ENCODE measurements around the gene PDP2.
A peak's percentile ranks its signal among the peaks of the same experiment; 100 is the strongest.
"Not testable (repeated sequence)": the region's sequence is repeated elsewhere in the genome, so short reads cannot be mapped to it uniquely, and the experiment has no call there.

The PDP2 gene

DNA sequence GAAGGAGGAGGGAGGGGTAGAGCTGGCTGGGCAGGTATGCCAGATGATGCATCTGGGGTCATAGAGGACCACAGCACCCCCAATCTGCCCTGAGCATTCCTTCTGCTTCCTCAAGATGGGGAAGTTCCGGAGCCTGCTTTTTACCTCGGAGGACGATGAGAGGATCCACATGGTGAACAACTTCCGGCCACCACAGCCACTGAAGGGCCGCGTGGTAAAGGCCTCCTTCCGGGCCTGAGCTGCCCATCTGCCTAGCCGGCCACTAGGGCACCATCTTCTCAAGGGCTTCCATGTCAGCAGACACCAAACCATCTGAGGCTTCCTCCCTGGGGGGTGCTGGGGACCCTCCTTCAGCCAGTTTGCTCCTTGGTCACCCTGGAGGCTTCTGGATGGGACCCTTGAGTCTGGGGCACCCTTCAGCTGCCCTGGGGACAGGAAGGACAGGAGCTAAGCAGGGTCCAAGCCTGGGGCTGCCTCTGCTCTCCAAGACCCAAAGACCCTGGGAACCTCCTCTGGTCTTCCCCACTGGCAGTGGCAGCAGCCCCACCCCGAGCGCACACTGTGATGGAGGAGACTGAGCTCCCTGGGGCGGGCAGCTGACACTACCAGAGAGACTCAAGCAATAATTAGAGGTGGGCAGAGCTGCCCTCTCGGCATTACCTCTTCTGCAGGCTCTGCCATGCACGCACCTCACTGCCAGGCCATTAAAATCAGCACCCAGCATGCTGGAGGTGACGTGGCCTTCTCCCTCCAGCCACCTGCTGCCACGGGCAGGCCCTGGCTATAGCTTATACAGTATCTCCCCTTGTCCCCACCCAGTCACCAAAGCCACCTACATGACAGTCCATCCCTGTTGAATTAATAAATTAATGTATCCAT lies 26.8 kb upstream of the PDP2 start:
- no peak for DNase-seq (ENCODE audit: low read depth)

DNA sequence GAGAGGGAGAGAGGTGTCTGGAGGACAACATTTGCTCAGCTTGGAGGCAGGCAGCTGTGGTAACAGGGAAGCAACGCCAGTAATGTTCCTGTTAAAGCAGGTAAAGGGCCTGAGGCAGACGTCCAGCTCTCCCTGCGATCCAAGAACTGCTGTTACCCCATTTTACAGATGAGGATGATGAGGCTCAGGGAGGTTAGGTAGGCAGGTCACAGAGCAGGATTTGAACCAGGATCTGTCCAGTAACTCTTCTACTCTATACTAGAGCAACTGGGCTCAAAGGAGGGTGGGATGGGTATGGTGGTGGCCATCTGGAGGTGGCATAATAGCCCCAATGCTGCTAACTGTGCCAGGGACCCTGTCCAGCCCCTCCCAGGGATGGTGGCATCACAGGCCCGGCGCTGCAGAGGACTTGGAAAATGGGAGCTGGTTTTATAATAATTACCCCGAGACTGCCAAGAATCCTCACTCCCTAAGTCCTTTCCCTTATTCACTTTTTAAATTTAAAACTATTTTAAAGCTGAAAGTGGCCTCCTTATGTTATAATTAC lies 24.1 kb upstream of the PDP2 start:
- no peak for DNase-seq (ENCODE audit: low read depth)

DNA sequence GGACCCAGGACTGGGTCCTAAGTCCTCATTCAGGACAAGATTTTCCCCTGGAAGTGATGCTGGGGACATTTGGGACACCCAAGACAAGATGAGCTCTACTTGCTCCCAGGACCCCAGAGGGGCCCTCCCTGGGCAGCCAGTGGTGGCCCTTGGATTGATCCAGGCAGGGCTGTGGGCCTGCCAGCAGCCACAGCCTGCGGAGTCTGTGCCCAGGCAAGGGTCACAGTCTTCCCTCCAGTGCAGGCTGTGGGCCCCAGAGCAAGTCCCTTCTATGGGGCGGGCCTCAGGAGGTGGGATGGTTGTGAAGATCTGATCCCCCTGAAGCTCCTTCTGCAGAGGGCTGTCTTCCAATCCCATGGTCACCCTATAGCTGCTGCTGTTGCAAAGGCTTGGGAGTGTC lies 23.5 kb upstream of the PDP2 start:
- no peak for DNase-seq (ENCODE audit: low read depth)

DNA sequence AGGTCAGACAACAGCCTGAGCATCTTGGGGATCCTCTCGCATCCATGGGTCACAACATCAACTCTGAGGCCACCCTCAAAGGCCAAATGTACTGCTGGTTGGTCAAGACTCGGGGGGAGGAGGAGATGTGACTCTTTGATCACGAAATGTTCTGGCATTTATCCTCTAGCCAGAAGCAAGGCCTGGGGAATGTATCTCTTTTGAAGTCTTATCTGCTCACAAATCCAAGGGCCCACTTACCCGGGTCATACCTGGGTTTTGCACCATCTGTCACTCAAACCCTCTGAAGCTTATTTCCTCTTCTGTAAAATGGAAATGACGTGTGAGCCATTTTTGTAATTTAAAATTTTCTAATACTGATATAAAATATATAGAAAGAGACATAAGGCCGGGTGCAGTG lies 22.9 kb upstream of the PDP2 start:
- DNase-seq (ENCODE audit: low read depth) = no peak

DNA sequence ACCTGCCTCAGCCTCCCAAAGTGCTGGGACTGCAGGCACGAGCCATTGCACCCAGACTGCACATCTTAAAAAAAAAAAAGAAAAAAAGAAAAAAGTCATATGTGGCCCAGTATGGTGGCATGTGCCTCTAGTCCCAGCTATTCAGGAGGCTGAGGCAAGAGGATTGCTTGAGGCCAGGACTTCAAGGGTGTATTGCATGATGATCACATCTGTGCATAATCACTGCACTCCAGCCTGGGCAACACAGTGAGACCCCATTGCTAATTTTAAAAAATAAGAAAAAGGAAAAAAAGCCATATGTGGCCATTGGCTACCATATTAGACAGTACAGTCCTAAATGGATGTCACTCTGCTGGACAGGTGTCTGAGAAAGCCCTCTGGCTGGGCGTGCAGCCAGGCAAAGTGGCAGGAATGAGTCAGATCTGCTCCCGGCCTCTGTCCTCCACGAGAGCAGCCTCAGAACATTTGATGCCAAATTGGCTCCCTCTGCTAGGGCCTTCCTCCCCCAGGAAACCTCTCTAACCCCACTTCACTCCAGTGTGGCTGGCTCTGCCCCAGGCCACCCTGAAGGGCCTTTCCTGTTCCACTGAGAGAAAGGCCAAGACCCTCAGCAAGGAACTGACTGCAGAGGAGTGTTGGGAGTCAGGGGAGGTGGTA lies 21.4 kb upstream of the PDP2 start:
- DNase-seq (ENCODE audit: low read depth) = no peak

GRCh38 chr16:66859397-66860068 lies 20.8 kb upstream of the PDP2 start:
- no peak for DNase-seq (ENCODE audit: low read depth)

GRCh38 chr16:66862023-66862520 lies 18.2 kb upstream of the PDP2 start:
- no peak for DNase-seq (ENCODE audit: low read depth)

DNA sequence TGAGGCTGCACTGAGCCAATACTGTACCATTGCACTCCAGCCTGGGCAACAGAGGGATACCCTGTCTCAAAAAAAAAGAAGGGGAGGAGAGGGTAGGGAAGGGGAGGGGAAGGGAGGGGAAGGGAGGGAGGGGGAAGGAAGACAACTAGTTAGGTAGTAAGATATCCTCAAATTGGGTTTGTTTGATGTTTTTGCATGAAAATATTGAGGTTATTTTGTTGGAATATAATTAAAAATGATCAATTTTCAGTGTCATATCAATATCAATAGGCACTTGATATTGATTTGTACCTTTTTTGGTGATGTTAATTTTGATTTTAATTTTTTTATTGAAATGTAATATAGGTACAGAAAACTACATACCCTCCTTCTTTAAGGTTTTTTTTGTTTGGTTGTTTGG lies 16.6 kb upstream of the PDP2 start:
- no peak for DNase-seq (ENCODE audit: low read depth)

- no peak for DNase-seq (ENCODE audit: low read depth)
These were observed 10.9 kb upstream of the PDP2 start for GRCh38 chr16:66869424-66869823.

DNA sequence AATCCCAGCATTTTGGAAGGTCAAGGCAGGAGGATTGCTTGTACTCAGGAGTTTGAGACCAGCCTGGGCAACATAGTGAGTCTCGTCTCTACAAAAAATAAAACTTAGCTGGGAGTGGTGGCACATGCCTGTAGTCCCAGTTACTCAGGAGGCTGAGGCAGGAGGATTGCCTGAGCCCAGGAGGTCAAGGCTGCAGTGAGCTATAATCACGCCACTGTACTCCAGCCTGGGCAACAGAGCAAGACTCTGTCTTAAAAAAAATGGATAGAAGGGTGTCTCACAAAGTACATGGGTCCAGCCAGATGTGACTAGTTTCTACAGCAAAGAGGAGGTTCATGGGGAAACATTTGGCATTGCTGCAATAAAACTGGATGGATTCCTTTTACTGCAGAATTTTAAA lies 9.0 kb upstream of the PDP2 start:
- DNase-seq (ENCODE audit: low read depth) = not testable (repeated sequence)

DNA sequence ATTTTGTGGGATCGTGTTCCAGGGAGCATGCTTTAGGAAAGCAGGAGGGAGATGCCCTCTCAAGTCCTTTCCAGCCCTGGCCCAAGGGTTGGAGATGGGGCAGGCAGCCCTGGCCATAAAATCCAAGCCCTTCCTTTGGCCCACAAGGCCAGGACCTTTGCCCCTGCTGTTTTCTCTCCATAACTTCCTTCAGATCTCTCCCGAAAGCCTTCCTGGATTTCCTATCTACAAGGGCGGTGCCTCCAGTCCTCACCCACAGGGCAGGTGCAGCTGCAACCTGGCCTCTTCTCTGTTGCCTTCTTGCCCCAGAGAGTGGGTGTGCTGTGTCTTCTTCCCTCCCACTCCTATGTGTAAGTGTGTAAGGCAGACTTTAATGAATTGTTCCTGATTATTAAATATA lies 8.5 kb upstream of the PDP2 start:
- DNase-seq (ENCODE audit: low read depth) = no peak

- no peak for DNase-seq (ENCODE audit: low read depth)
These were observed 7.8 kb upstream of the PDP2 start for GRCh38 chr16:66872559-66872942.

GRCh38 chr16:66872943-66873684 lies 7.2 kb upstream of the PDP2 start:
- DNase-seq (ENCODE audit: low read depth) = peak; percentile 79

- no peak for DNase-seq (ENCODE audit: low read depth)
These were observed 6.6 kb upstream of the PDP2 start for GRCh38 chr16:66873685-66874055.

DNA sequence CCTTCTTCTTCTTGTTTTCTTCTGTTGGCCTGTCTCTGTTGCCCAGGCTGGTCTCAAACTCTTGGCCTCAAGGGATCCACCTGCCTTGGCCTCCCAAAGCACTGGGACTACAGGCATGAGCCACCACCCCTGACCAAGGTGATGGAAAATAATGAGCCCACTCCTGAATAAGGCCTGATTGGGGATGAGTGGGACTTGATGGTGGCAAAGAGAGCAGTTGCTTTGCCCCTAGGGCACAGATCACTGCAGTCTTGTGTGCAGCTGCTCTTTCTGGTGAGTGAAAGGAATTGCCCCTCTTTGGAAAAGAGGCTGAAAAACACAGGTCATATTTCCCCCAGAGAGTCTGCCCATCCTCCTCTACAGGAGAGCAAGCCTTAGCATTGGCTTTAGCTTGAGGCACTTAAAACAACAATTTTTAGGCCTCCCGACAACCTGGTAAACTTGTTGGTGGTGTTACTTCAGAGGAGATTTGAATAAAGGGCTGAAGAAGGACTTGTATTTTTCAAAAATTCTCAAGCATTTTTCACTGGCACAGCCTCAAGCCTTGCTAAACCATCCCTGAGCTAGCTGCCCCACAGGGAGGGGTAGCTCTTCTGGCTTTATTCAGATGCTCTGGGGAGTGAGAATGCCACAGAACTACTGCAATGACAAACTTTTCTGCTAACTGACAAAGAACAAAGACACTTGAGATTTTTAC lies 6.1 kb upstream of the PDP2 start:
- no peak for DNase-seq (ENCODE audit: low read depth)

- DNase-seq (ENCODE audit: low read depth) = no peak
These were observed 2.2 kb upstream of the PDP2 start for GRCh38 chr16:66878067-66878466.

- no peak for DNase-seq (ENCODE audit: low read depth)
These were observed 701 bp downstream of the PDP2 start for GRCh38 chr16:66881014-66881417.

- no peak for DNase-seq (ENCODE audit: low read depth)
These were observed 1.2 kb downstream of the PDP2 start for GRCh38 chr16:66881560-66881959.

GRCh38 chr16:66881964-66882508 lies 1.7 kb downstream of the PDP2 start:
- DNase-seq (ENCODE audit: low read depth) = no peak

- no peak for DNase-seq (ENCODE audit: low read depth)
These were observed 2.4 kb downstream of the PDP2 start for GRCh38 chr16:66882702-66883101.

GRCh38 chr16:66885491-66885890 lies 5.2 kb downstream of the PDP2 start:
- DNase-seq (ENCODE audit: low read depth) = no peak
